Prostate gland (tissue), 2 donors: Measurements from ENCODE around the gene CLDN17. TPM values are rescaled to one million over a fixed set of nuclear protein-coding genes. Genes with fewer than 3 reads are reported as not detected.

Experiments used
- DNase-seq: peaks from one replicate; pipeline ENCODE4 v3.0.0-alpha.2; 2019; ENCODE audit warnings: low spot score
- H3K27ac ChIP-seq, 2 donors: fragments of 200-600 bp; sonication (generic); 2 replicates each; pipeline ENCODE4 v1.5.1; 2017 to 2019
- H3K27me3 ChIP-seq: fragments of 200-600 bp; sonication (generic); replicated peaks from 2 replicates; pipeline ENCODE4 v1.5.1; 2019; ENCODE audit not compliant: insufficient read depth
- H3K36me3 ChIP-seq, 2 donors: fragments of 200-600 bp; sonication (generic); 1 replicate in 1 of 2; 2 replicates in 1 of 2; pipeline versions ENCODE4 v1.5.1 to v1.8.1; 2017 to 2019
- H3K4me1 ChIP-seq: fragments of 200-600 bp; sonication (generic); replicated peaks from 2 replicates; pipeline ENCODE4 v1.5.1; 2019
- H3K4me3 ChIP-seq, 2 donors: fragments of 200-600 bp; sonication (generic); 2 replicates each; pipeline ENCODE4 v1.5.1; 2017 to 2019
- H3K9me3 ChIP-seq: fragments of 200-600 bp; sonication (generic); 2 replicates; pipeline ENCODE4 v1.5.1; 2017
- CTCF ChIP-seq, 4 experiments: fragments of 200-600 bp in 2 of 4; fragments of 450-650 bp in 2 of 4; sonication (generic) in 2 of 4; IDR thresholded peaks; 1 replicate in 3 of 4; 2 replicates in 1 of 4; pipeline ENCODE4 v1.5.1; 2016 to 2019; ENCODE audit warnings: antibody characterized with exemption in 4 of 4, mild to moderate bottlenecking in 2 of 4, moderate library complexity in 2 of 4
- POLR2A ChIP-seq: fragments of 450-650 bp; IDR thresholded peaks from one replicate; pipeline ENCODE4 v1.6.1; 2016; ENCODE audit warnings: antibody characterized with exemption, mild to moderate bottlenecking
- POLR2AphosphoS5 ChIP-seq: sonication (generic); formaldehyde crosslinking; IDR thresholded peaks from one replicate; pipeline ENCODE4 v1.6.1; 2017; ENCODE audit warnings: antibody characterized with exemption
- WGBS: methylation state at CpG from one replicate; pipeline ENCODE4 v1.1.5; 2018; 5-methylcytosine and 5-hydroxymethylcytosine counted together
- intact Hi-C: fragments of 100-400 bp; cut with DNase I; formaldehyde crosslinking; loops from one replicate; pipeline ENCODE4 v1.14.2; 2022
- total RNA-seq, 2 donors: library from RNA; depleted of rRNA; stranded (reverse); fragments of >200 nt; gene quantifications; one replicate each; pipeline ENCODE4 v1.1.0, GENCODE V29; 2016

Gene CLDN17
- total RNA-seq, 2 donors from 2014 or later = not detected

GRCh38 chr21:30190554-30190953 is 23.9 kb upstream of the CLDN17 start:
- no peaks in the 10 kb centered on the region for H3K36me3 ChIP-seq
- no peaks in the 10 kb centered on the region for H3K27me3 ChIP-seq
- H3K4me1 ChIP-seq = no peaks in the 10 kb centered on the region
- 76% methylated on average over 7 of the region's 7 CpGs for WGBS
- intact Hi-C loops = no loop called here
- H3K9me3 ChIP-seq = no peaks in the 10 kb centered on the region
- TF ChIP-seq POLR2AphosphoS5 (no peak), CTCF (IDR thresholded peaks at IDR 0.05) (no peak), POLR2A (no peak)
- no peak for DNase-seq
- no peak overlapping the region for H3K4me3 ChIP-seq
- no peak overlapping the region for H3K27ac ChIP-seq

GRCh38 chr21:30189773-30190172 is 23.2 kb upstream of the CLDN17 start:
- TF ChIP-seq CTCF (IDR thresholded peaks at IDR 0.05) (no peak), POLR2AphosphoS5 (no peak), POLR2A (no peak)
- H3K9me3 ChIP-seq = no peaks in the 10 kb centered on the region
- no peak overlapping the region for H3K4me3 ChIP-seq
- H3K4me1 ChIP-seq = no peaks in the 10 kb centered on the region
- no peak for DNase-seq
- no peaks in the 10 kb centered on the region for H3K36me3 ChIP-seq
- H3K27me3 ChIP-seq = no peaks in the 10 kb centered on the region
- no peak overlapping the region for H3K27ac ChIP-seq
- 74% methylated on average over 3 of the region's 3 CpGs for WGBS
- intact Hi-C loops = no loop called here

- WGBS = 85% methylated on average over 2 of the region's 2 CpGs
- no peaks in the 10 kb centered on the region for H3K36me3 ChIP-seq
These were observed 19.6 kb upstream of the CLDN17 start for GRCh38 chr21:30186242-30186641.

GRCh38 chr21:30168086-30168485 is 1.5 kb upstream of the CLDN17 start:
- TF ChIP-seq POLR2AphosphoS5 (no peak), POLR2A (no peak), CTCF (IDR thresholded peaks at IDR 0.05) (no peak)
- H3K4me1 ChIP-seq = no peaks in the 10 kb centered on the region

More at GRCh38 chr21:30186242-30186641, 19.6 kb upstream of the CLDN17 start:
- no peak for TF ChIP-seq POLR2A
- no peak for TF ChIP-seq CTCF (IDR thresholded peaks at IDR 0.05)
- Histone ChIP-seq H3K4me1 (no peaks in the 10 kb centered on the region), H3K27ac (no peak overlapping the region), H3K4me3 (no peak overlapping the region), H3K27me3 (no peaks in the 10 kb centered on the region), H3K9me3 (no peaks in the 10 kb centered on the region)
- no peak for DNase-seq
- intact Hi-C loops = no loop called here

GRCh38 chr21:30166171-30166570 is 434 bp downstream of the CLDN17 start:
- TF ChIP-seq CTCF (IDR thresholded peaks at IDR 0.05) = no peak
- no peak for TF ChIP-seq POLR2AphosphoS5
- TF ChIP-seq POLR2A = no peak
- 94% methylated on average over 9 of the region's 9 CpGs for WGBS
- no peak overlapping the region for H3K4me3 ChIP-seq
- intact Hi-C loops = no loop called here
- H3K27me3 ChIP-seq = no peaks in the 10 kb centered on the region
- no peaks in the 10 kb centered on the region for H3K36me3 ChIP-seq
- H3K4me1 ChIP-seq = no peaks in the 10 kb centered on the region
- H3K9me3 ChIP-seq = no peaks in the 10 kb centered on the region
- DNase-seq = no peak
- no peak overlapping the region for H3K27ac ChIP-seq

More at GRCh38 chr21:30168086-30168485, 1.5 kb upstream of the CLDN17 start:
- Histone ChIP-seq H3K4me3 (no peak overlapping the region), H3K9me3 (no peaks in the 10 kb centered on the region), H3K27me3 (no peaks in the 10 kb centered on the region), H3K27ac (no peak overlapping the region), H3K36me3 (no peaks in the 10 kb centered on the region)
- intact Hi-C loops = no loop called here
- no peak for DNase-seq
- WGBS = 60% methylated on average over 3 of the region's 3 CpGs
